HL-60/S4 treated with phorbol 12-myristate 13-acetate at 8.2 ng/mL for 4 days and 3 days (cell line): Measurements from ENCODE around the gene CXCL1.

ENCODE experiments used
- in situ Hi-C: fragments of 300-500 bp; cut with MboI; formaldehyde crosslinking; loops from 2 replicates; pipeline ENCODE4 v1.15.0; 2022; ENCODE audit warnings: low sequenced_read_pairs

The CXCL1 gene

GRCh38 chr4:73869130-73870055, at the start of gene CXCL1:
CXCL1 (plus strand) TSS chr4:73869393; CDS start chr4:73869471, 78 bp downstream.
- in situ Hi-C loops, result no loop called here

DNA sequence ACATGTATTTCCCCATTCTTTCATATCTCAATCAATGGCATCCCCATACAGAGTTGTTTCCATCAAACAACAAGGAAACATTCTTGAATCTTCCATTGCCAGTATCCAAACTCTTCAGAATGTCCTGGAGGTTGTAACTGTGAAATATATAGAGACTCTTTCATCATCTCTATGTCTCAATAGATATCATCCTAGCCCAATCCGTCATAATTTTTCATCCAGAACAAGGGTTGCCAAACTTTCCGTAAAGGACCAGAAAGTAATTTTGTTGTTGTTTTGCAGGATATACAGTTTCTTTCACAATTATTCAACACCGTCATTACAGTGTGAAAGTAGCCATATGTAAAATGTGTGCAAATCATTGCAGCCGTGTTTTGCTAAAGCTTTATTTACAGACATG, 47.9 kb upstream of the CXCL1 start:
- in situ Hi-C loops, result no loop called here

GRCh38 chr4:73822389-73822788, 46.8 kb upstream of the CXCL1 start:
- in situ Hi-C loops, result no loop called here

DNA sequence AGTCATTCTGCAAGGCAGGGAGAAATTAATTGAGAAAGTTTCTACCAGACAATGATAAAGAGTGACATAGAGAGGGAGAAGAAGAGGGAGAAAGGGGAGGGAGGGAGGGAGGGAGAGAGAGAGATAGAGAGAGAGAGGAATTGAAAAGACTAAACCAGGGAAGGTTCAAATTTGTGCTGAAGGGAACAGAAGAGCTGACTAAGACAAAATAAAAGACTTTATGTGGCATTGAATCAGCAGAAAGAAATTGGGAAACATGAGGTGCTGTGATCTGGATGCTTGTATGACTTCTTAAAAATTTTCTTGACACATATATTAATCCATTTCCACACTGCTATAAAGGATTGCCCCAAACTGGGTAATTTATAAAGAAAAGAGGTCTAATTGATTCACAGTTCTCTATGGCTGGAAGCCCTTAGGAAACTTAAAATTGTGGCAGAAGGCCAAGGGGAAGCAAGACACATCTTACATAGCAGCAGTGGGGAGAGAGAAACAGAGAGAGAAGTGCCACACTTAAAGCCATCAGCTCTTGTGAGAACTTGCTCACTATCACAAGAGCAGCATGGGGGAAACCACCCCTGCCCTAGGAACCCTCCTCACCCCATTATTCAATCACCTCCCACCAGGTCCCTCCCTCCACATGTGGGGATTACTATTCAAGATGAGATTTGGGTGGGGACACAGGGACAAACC, 46.2 kb upstream of the CXCL1 start:
- in situ Hi-C loops, result no loop called here

DNA sequence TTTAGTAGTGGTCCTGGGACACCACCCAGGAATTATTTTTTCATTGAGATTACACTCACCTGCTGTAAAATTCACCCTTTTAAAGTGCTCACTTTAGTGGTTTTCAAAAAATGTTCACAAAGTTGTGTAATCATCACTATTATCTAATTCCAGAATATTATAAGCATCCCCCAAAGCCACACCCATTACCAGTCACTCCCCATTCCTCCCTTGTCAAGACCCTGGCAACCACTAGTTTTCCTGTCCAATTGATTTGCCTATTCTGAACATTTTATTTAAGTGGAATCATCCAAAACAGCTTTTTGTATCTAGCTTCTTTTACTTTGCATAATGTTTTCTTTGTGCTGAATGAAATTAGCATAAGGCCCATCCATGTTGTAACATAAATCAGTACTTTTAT, 45.4 kb upstream of the CXCL1 start:
- in situ Hi-C loops, result no loop called here

DNA sequence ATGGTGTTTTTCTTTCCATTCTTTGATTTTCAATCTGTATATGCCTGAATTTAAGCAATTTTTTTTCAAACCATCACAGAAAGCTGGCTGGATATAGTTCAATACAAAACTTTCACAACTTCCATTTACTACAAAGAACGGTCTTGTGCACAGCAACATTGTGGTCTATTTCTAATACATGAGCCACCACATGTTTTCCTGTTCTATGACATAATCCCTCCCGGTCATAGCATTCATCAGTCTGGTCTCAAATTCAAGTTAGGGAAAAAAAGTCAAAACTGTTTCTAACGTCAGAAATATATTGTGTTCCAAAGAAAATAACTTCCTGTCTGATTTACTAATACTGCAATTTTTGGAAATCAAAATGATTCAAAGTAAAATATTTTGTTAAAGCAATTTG, 40.2 kb upstream of the CXCL1 start:
- in situ Hi-C loops, result no loop called here

DNA sequence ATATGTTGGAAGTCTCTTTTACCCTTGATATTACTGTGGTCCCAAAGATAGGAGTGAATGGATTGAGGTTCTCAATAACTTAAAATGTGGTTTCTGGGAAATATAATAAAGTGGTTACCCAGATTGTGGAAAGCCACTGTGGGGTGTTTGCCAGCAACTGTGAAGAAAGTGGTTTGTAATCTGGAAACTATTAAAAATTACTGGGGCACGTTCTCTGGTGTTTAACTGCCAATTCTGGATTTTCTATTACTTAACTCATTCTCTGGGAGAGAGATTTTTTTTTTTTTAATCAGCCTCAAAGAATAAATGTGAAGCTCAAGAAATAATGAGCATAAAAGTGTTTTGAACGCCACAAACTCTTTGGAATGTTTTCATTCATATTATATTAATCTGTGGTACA, 37.6 kb upstream of the CXCL1 start:
- in situ Hi-C loops, result no loop called here

GRCh38 chr4:73832651-73833237, 36.4 kb upstream of the CXCL1 start:
- in situ Hi-C loops, result no loop called here

DNA sequence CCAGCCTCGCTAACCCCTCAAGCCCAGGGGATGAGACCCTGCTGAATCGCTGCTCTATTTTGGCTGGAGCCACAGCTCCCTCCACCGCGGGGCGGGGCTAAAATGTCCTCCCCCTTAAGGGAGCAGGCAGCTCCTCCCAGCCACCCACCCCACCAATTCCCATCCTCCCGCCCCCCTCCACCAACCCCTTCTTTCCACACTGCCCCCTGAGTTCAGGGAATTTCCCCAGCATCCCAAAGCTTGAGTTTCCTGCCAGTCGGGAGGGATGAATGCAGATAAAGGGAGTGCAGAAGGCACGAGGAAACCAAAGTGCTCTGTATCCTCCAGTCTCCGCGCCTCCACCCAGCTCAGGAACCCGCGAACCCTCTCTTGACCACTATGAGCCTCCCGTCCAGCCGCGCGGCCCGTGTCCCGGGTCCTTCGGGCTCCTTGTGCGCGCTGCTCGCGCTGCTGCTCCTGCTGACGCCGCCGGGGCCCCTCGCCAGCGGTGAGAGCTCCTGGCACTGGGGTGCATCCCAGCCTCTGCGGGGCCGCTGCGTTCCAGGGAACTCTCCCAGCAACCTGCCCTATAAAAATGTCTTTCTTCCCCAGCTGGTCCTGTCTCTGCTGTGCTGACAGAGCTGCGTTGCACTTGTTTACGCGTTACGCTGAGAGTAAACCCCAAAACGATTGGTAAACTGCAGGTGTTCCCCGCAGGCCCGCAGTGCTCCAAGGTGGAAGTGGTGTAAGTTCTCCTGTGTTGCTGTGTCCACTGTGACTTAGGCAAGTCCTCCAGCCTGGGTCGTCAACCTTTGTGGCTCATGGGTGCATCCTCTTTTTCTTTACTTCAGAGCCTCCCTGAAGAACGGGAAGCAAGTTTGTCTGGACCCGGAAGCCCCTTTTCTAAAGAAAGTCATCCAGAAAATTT, 32.6 kb upstream of the CXCL1 start, which contains the start of gene CXCL6:
Gene CXCL6, plus strand, starts transcription at position 306 of the 907 bp plus-strand sequence. Its CDS starts 73 bp downstream, at position 379.
- in situ Hi-C loops, result no loop called here

DNA sequence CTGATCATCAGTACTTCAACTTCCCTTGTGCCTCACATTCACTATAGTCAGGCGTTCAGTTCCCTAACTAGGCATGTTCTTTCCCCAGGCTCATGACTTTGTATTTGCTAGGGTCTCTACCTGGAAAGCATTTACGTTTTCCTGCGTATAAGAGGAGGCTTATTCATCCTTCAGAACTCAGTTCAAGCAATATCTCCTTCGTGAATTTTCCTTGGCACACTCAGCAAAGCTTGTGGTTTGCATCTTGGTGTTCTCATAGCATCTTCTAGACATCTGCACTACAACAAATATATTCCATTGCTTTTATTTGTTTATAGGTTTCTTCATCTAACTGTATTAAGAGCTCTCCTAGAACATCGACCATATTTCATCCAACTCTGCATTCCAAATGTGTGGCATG, 30.1 kb upstream of the CXCL1 start:
- in situ Hi-C loops, result no loop called here

- in situ Hi-C loops, result no loop called here
Observed at GRCh38 chr4:73839715-73840114, 29.5 kb upstream of the CXCL1 start.

DNA sequence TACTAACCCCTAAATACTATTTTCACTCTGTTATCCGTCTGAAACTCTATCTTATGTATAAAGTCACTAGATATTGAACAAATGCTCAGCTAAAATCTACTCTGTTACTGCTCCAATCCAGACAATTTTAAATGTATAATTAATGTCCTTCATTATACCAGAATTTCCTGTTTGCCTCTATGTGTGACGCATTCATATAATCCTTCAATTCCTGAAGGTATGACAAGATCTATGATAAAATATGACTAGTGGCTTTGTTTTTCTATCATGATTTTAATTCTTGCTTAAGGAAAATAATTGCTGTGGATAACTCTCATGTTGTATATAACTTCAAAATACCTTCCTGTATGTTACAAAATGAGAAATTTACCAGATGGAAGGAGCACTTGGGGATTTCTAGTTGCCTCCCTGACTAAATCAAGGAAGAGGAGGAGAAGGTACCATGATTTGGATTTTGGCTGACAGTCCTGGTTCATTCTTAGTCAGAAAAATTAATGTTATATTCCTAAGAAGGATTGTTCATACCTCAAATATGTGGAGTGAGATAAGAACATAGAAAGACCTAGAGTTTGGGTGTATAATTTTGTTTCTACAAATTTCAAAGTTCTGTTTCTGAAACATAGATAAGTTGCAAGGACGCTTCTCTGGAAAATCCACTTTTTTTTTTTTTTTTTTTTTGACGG, 27.8 kb upstream of the CXCL1 start:
- in situ Hi-C loops, result no loop called here

- in situ Hi-C loops, result no loop called here
Observed at GRCh38 chr4:73842696-73843095, 26.5 kb upstream of the CXCL1 start.

- in situ Hi-C loops, result no loop called here
Observed at GRCh38 chr4:73843369-73843768, 25.8 kb upstream of the CXCL1 start.

DNA sequence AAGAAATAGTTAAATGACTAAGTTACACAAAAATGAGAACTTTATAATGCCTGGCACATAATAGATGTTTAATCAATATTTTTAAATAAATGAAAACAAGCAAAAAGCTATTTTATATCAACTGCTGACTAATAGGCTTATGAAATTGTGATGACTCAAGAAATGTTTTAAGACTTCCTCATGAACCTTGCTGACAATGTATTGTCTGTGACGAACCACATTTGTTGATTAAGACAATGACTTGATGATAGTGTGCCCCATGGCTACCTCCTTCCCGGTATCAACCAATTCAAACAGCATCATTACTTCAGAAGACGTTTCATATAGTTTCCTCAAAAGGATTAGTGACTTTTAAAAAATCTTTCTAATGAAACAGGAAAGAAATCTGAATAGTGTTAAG, 24.8 kb upstream of the CXCL1 start:
- in situ Hi-C loops, result no loop called here

- in situ Hi-C loops, result no loop called here
Observed at GRCh38 chr4:73844806-73845205, 24.4 kb upstream of the CXCL1 start.

DNA sequence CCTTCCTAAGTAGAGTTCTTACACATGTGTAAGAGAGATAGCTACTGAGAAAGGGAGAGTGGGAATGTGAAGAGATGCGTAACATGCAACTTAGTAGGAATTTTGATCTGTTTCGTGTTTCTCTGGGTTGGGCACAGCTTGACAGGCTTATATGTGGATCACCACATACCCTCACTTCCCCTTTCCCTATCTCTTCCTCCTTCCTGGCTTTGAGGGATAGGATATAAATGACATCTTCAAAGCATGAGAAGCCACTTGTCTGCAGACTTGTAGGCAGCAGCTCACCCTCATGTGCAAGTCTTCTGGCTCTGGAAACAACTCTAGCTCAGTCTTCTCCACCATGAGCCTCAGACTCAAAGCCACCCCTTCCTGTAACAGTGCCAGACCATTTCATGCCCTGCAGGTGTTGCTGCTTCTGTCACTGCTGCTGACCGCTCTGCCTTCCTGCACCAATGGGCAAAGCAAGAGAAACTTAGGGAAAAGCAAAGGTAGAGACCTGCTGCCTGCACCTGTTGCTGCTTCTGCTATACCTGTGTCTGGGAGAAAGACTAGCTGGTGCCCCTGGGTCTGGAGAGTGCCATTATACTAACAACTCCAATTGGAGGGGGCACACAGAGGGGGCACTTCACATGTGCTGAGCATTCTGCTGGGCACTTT, 21.5 kb upstream of the CXCL1 start:
- in situ Hi-C loops, result no loop called here

GRCh38 chr4:73848183-73848777, 20.9 kb upstream of the CXCL1 start:
- in situ Hi-C loops, result no loop called here
